Naive thymus-derived CD8-positive, alpha-beta T cell (primary cell): ENCODE results near the gene ALDH1A1. TPM values are rescaled to one million over a fixed set of nuclear protein-coding genes. Genes with fewer than 3 reads are reported as not detected.

Experiments used
- ATAC-seq, 2 donors: fragments of 150-1000 bp; cut with Tn5 transposase in 1 of 2; sonication (Bioruptor Pico), chemical (Tn5 transposase) in 1 of 2; 1 replicate in 1 of 2; 2 replicates in 1 of 2; pipeline ENCODE4 v1.10.0; 2021; ENCODE audit warnings: mild to moderate bottlenecking in 2 of 2, moderate library complexity in 2 of 2
- POLR2A ChIA-PET: fragments of 350-600 bp; sonication (Branson Sonifier 250); formaldehyde crosslinking; loops from one replicate; lab custom pipeline; 2021; ENCODE audit warnings: antibody characterized with exemption; lab: Charles Lee
- DNase-seq, 10 donors: peaks; one replicate each; pipeline versions ENCODE4 v3.0.0 to v3.0.0-alpha.2; 2020 to 2022
- H3K27ac Mint-ChIP-seq, 10 donors: one replicate each; pipeline ENCODE4 v1.8.0; 2020 to 2022; ENCODE audit warnings: mild to moderate bottlenecking in 10 of 10, mixed read lengths in 10 of 10, moderate library complexity in 4 of 10, inconsistent platforms in 1 of 10
- H3K27me3 Mint-ChIP-seq, 5 donors: one replicate each; pipeline ENCODE4 v1.8.0; 2021 to 2022; ENCODE audit warnings: mixed read lengths in 5 of 5
- H3K36me3 Mint-ChIP-seq, 3 donors: one replicate each; pipeline ENCODE4 v1.8.0; 2020 to 2022; ENCODE audit warnings: mixed read lengths in 3 of 3, mild to moderate bottlenecking in 2 of 3, inconsistent platforms in 1 of 3
- H3K4me1 Mint-ChIP-seq, 4 donors: one replicate each; pipeline ENCODE4 v1.8.0; 2021 to 2022; ENCODE audit warnings: mixed read lengths in 4 of 4
- H3K4me3 Mint-ChIP-seq, 10 donors: one replicate each; pipeline ENCODE4 v1.8.0; 2020 to 2022; ENCODE audit warnings: mild to moderate bottlenecking in 10 of 10, mixed read lengths in 10 of 10, moderate library complexity in 6 of 10, inconsistent platforms in 1 of 10
- H3K9me3 Mint-ChIP-seq, 9 donors: one replicate each; pipeline ENCODE4 v1.8.0; 2020 to 2022; ENCODE audit warnings: mixed read lengths in 9 of 9, mild to moderate bottlenecking in 3 of 9, inconsistent platforms in 1 of 9, moderate library complexity in 1 of 9
- polyA plus RNA-seq, 3 donors: library from polyadenylated mRNA; unstranded; fragments of 300-500 nt; fragmentation: Illumina TruSeq; gene quantifications; one replicate each; pipeline ENCODE4 v1.2.3, GENCODE V29; 2021
- total RNA-seq, 8 experiments: library from RNA in 2 of 8; stranded (reverse) in 2 of 8; gene quantifications; one replicate each; pipeline ENCODE4 v1.2.3 and lab custom pipeline; 2021 to 2026

ALDH1A1 gene
- total and polyA plus RNA-seq, 5 experiments from 2014 or later, result 0.11 to 0.30 (median 0.23) TPM; not detected in 2

DNA sequence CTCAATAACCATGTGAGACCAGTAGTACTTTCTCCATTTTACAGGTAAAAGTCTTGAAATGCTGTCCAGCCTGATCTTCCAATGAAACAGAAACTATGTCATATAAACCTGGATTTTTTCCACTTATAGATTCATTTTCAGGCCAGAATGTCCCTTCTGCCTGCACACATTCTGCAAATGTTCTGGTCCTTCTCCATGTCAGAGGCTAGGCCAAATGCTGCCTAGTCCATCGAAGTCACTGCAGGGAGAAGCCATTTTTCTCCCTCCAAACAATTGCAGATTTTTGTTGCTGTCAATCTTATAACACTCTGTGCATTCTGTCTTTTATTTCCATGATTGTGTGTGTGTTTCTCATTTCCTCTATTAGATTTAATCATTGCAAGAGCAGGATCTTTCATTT is 59.4 kb downstream of the ALDH1A1 start:
- POLR2A ChIA-PET, result no interaction called here
- no peak overlapping the region for H3K27ac Mint-ChIP-seq
- ATAC-seq, result no peak
- H3K4me1 Mint-ChIP-seq, result no peaks in the 10 kb centered on the region
- no peaks in the 10 kb centered on the region for H3K9me3 Mint-ChIP-seq
- H3K27me3 Mint-ChIP-seq, result peaks cover 0 to 14% (median 3%) of the 10 kb centered on the region in 5 donors
- no peaks in the 10 kb centered on the region for H3K36me3 Mint-ChIP-seq
- no peak for DNase-seq
- no peak overlapping the region for H3K4me3 Mint-ChIP-seq

DNA sequence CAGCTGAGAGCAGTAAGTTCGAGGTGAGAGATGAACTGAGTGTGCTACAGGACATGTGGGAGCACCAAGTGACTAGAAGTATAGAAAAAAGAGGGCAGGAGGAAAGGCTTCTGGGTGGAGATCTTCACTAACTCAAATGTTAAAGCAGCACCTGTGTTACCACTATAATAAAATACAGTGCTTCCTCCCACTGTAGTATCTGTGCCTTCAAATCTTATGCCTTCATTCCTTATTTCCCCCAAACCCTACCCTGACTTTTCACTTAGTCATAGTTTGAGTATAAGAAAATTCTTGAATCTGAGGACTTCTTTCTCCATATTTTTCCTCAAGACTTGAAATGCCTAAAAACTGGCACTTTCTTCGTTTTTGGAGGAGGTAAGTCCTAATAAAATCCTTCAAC is 61.8 kb downstream of the ALDH1A1 start:
- DNase-seq (no peak), ATAC-seq (no peak)
- peaks cover 0 to 2% (median 0%) of the 10 kb centered on the region in 9 donors for H3K9me3 Mint-ChIP-seq
- H3K27me3 Mint-ChIP-seq, result peaks cover 0 to 14% (median 6%) of the 10 kb centered on the region in 5 donors
- H3K36me3 Mint-ChIP-seq, result no peaks in the 10 kb centered on the region
- H3K4me1 Mint-ChIP-seq, result no peaks in the 10 kb centered on the region
- H3K4me3 Mint-ChIP-seq, result no peak overlapping the region
- POLR2A ChIA-PET, result no interaction called here
- H3K27ac Mint-ChIP-seq, result no peak overlapping the region

DNA sequence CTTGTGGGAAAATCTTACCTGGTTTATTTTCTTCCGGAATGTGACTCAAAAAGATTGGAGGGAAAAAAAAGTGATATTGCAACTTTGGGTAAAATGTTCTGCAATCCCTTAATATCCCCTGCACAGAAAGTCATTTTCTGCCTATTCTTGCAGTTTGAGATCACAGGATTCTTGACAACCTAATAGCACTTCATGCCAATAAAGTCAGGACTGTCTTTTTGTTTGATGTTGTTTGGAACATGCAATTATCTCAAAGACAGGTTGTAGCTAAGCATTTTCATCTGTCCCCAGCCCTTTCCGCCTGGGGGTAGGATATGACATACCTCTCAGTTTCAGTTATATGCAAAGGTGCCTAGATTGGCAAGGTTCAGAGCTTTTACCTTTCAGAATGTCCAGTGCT is 63.9 kb downstream of the ALDH1A1 start:
- POLR2A ChIA-PET, result no interaction called here
- peaks cover 0 to 14% (median 5%) of the 10 kb centered on the region in 5 donors for H3K27me3 Mint-ChIP-seq
- DNase-seq, result no peak
- no peak overlapping the region for H3K4me3 Mint-ChIP-seq
- peaks cover 0 to 2% (median 0%) of the 10 kb centered on the region in 9 donors for H3K9me3 Mint-ChIP-seq
- H3K27ac Mint-ChIP-seq, result no peak overlapping the region
- no peaks in the 10 kb centered on the region for H3K4me1 Mint-ChIP-seq
- H3K36me3 Mint-ChIP-seq, result no peaks in the 10 kb centered on the region
- ATAC-seq, result no peak

DNA sequence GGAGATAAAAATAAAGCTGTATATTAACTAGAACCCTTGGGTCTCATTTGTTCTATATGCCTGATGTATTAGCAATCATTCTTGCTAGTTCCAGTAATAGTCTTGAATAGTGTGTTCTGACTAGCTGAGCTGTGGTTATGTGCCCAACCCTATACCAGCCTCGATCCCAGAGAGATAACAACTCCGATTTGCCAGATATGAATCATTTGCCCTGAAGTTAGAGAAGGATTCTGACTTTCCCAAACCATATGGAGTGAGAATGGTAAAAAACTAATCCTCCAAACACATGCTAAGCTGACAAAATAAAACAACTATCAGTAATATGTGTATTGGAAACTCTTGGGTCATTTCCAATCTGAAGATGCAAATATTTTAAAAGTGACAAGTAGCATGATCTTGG is 64.8 kb downstream of the ALDH1A1 start:
- H3K27ac Mint-ChIP-seq, result no peak overlapping the region
- no peaks in the 10 kb centered on the region for H3K4me1 Mint-ChIP-seq
- peaks cover 0 to 2% (median 0%) of the 10 kb centered on the region in 9 donors for H3K9me3 Mint-ChIP-seq
- POLR2A ChIA-PET, result no interaction called here
- no peak overlapping the region for H3K4me3 Mint-ChIP-seq
- no peaks in the 10 kb centered on the region for H3K36me3 Mint-ChIP-seq
- DNase-seq (no peak), ATAC-seq (no peak)
- peaks cover 0 to 14% (median 5%) of the 10 kb centered on the region in 5 donors for H3K27me3 Mint-ChIP-seq

DNA sequence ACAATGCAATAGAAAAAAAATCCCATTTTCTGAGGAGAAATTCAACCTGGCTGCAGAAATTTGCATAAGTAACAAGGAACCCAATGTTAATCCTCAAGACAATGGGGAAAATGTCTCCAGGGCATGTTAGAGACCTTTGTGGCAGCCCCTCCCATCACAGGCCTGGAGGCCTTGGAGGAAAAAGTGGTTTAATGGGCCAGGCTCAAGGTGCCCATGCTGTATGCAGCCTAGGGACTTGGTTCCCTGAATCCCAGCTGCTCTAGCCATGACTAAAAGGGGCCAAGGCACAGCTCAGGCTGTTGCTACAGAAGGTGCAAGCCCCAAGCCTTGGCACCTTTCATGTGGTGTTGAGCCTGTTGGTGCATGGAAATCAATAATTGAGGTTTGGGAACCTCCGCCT is 66.5 kb downstream of the ALDH1A1 start:
- POLR2A ChIA-PET, result no interaction called here
- DNase-seq, result no peak
- H3K27ac Mint-ChIP-seq, result no peak overlapping the region
- no peaks in the 10 kb centered on the region for H3K4me1 Mint-ChIP-seq
- no peak for ATAC-seq
- H3K4me3 Mint-ChIP-seq, result no peak overlapping the region
- H3K9me3 Mint-ChIP-seq, result peaks cover 0 to 2% (median 0%) of the 10 kb centered on the region in 9 donors
- H3K27me3 Mint-ChIP-seq, result peaks cover 0 to 14% (median 3%) of the 10 kb centered on the region in 5 donors
- H3K36me3 Mint-ChIP-seq, result no peaks in the 10 kb centered on the region

DNA sequence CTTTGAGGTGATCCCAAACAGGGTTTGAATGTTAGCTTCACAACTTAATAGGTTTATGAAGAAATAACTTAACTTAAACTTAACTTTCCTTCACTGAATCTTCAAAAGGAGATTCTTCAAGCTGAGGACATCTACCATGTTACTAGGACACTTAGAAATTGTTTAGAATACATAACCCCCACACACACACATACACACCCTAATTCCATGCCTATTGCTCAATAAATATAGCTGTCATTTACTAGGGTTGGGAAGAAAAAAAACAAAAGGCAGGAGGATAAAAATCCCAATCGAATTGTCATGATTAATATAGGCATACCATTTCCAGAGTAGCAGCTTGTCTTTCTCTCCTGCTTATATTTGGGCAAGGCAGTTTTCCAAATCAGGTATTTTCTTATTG is 68.3 kb downstream of the ALDH1A1 start:
- DNase-seq (no peak), ATAC-seq (no peak)
- H3K9me3 Mint-ChIP-seq, result peaks cover 0 to 2% (median 0%) of the 10 kb centered on the region in 9 donors
- H3K27ac Mint-ChIP-seq, result no peak overlapping the region
- peaks cover 0 to 10% (median 2%) of the 10 kb centered on the region in 5 donors for H3K27me3 Mint-ChIP-seq
- POLR2A ChIA-PET, result no interaction called here
- no peak overlapping the region for H3K4me3 Mint-ChIP-seq
- H3K36me3 Mint-ChIP-seq, result no peaks in the 10 kb centered on the region
- H3K4me1 Mint-ChIP-seq, result no peaks in the 10 kb centered on the region

DNA sequence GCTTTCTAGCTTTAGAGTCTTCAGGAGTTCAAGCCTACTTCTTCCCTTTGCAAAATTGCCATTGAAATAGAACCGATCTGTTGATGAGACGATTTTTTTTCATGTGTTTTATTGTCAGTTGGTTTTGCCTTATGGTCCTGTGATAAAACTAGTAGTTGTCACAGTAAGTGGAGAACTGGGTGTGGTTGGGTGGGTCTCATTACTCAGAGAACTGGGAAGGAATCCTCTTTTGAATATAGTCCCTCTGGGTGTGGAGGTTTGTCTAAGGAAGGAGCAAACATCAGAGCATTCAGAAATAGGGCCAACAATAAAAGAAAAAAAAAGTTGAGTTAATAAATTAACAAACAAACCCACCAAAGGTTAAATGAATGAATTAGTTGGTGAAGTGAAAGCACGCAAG is 69.0 kb downstream of the ALDH1A1 start:
- H3K4me1 Mint-ChIP-seq, result no peaks in the 10 kb centered on the region
- peaks cover 0 to 7% (median under 1%) of the 10 kb centered on the region in 5 donors for H3K27me3 Mint-ChIP-seq
- DNase-seq (no peak), ATAC-seq (no peak)
- no peaks in the 10 kb centered on the region for H3K36me3 Mint-ChIP-seq
- H3K4me3 Mint-ChIP-seq, result no peak overlapping the region
- no peak overlapping the region for H3K27ac Mint-ChIP-seq
- POLR2A ChIA-PET, result no interaction called here
- H3K9me3 Mint-ChIP-seq, result peaks cover 0 to 2% (median 0%) of the 10 kb centered on the region in 9 donors

DNA sequence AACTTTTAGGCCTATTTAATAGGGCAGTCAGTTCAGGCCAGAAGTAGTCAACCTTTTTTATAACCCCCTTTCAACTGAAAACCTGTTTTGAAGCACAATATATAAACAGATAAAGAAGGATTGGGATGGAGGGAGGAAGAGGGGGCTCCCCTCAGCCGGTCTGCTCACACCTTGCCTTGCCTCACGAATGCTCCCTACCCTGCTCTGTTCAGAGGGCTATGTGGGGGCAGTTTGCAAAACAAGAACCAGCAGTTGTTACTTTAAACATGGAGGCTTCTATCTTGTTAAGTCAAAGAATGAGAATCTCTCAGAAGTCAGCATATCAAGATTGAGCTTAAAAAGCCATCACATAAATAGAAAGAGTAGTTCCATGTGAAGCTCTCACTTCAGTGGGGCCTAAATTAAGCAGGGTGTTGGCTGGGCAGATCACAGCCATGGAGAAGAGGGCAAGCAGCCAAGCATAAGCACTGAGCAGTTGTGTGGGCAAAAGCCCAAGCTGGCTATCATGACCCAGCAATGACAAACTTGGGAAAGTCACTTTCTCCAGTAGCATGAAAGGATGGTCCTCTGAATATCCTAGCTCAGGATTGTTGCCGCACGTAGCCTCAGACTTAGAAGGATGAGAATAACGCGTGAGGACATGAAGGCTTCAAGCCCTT is 70.6 kb downstream of the ALDH1A1 start:
- ATAC-seq, result no peak
- Mint-ChIP-seq H3K27ac (no peak overlapping the region), H3K36me3 (no peaks in the 10 kb centered on the region), H3K27me3 (peaks cover 0 to 6% (median 1%) of the 10 kb centered on the region in 5 donors), H3K4me1 (no peaks in the 10 kb centered on the region), H3K9me3 (peaks cover 0 to 9% (median 0%) of the 10 kb centered on the region in 9 donors), H3K4me3 (no peak overlapping the region)
- DNase-seq, result no peak
- POLR2A ChIA-PET, result no interaction called here

DNA sequence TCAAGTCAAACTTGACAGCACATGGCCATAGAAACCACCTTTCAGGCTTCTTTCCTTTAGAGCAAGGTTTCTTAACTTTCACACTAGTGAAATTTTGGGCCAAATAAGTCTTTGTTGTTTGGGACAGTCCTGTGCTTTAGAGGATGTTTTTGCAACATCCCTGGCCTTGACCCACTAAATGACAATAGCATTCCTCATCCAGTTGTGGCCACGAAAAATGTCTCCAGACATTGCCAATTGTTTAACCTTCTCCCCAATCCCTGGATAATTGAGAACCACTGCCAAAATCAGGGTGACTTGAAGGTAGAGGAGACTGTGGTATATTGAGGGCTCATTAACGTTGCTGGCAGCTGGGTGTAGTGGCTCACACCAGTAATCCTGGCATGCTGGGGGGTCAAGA is 72.0 kb downstream of the ALDH1A1 start:
- POLR2A ChIA-PET, result no interaction called here
- peaks cover 0 to 3% (median 0%) of the 10 kb centered on the region in 5 donors for H3K27me3 Mint-ChIP-seq
- no peak overlapping the region for H3K27ac Mint-ChIP-seq
- H3K4me3 Mint-ChIP-seq, result no peak overlapping the region
- no peaks in the 10 kb centered on the region for H3K4me1 Mint-ChIP-seq
- DNase-seq (no peak), ATAC-seq (no peak)
- H3K36me3 Mint-ChIP-seq, result no peaks in the 10 kb centered on the region
- peaks cover 0 to 9% (median 0%) of the 10 kb centered on the region in 9 donors for H3K9me3 Mint-ChIP-seq

DNA sequence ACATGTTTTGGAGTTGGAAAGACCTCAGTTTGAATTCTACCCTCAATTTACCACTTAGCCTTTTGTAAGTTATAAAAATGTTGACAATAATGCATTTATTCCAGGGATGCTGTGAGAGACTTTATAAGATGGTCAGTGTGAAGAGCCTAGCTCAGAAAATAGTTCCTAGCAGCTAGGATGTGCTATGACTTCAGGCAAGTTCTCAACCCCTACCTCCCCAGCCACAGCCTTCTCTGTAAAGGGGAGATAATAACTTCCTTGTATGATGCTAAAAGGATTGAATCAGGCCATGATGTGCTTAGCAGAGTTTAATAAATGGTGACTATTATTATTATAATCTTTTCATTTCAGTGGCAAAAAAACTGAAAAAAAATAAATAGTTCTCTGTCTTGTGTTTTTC is 77.6 kb downstream of the ALDH1A1 start:
- no peak for DNase-seq
- Mint-ChIP-seq H3K27me3 (peaks cover 3 to 17% (median 6%) of the 10 kb centered on the region in 5 donors), H3K9me3 (peaks cover 0 to 9% (median 0%) of the 10 kb centered on the region in 9 donors), H3K27ac (no peak overlapping the region), H3K4me1 (no peaks in the 10 kb centered on the region), H3K4me3 (no peak overlapping the region), H3K36me3 (no peaks in the 10 kb centered on the region)
- POLR2A ChIA-PET, result no interaction called here
- ATAC-seq, result no peak

DNA sequence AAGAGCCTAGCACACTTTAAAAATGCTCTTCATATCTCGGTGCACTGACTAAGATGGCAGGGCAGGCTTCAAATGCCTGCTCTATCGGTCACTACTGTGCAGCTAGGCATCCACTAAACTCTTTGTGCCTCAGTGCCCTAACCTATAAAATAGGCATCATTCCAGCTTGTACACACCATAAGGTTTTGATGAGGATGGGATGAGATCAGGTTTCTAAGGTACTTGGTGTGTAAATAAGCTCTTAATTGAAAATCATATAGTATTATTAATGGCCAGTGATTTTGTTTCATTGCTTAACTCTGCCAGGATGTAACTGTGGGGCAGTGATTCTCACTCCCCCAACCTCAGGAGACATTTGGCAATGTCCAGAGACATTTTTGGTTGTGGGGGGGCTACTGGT is 78.5 kb downstream of the ALDH1A1 start:
- peaks cover 0 to 9% (median 0%) of the 10 kb centered on the region in 9 donors for H3K9me3 Mint-ChIP-seq

DNA sequence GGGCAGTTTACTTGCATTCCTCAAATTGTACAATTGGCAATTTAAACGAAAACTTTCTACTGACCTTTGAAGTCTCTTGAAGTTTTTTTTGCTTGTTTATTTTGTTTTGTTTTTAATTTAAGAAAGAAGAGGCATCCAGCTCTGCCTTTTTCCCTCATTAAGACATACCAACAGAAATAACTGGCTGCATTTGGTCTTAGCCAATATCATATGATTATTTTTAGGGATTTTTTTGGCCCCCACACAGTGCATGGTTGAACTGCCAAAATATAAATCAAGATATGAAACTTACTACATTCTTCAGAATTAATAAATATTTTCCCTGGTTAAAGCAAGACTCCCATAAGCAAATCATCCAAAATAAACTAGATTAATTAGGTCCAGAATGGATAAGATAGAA is 79.4 kb downstream of the ALDH1A1 start:
- H3K36me3 Mint-ChIP-seq, result no peaks in the 10 kb centered on the region
- DNase-seq (no peak), ATAC-seq (no peak)
- POLR2A ChIA-PET, result no interaction called here
- H3K9me3 Mint-ChIP-seq, result peaks cover 0 to 5% (median 0%) of the 10 kb centered on the region in 9 donors
- H3K4me3 Mint-ChIP-seq, result no peak overlapping the region
- no peaks in the 10 kb centered on the region for H3K4me1 Mint-ChIP-seq
- H3K27ac Mint-ChIP-seq, result no peak overlapping the region
- peaks cover 3 to 27% (median 9%) of the 10 kb centered on the region in 5 donors for H3K27me3 Mint-ChIP-seq

More for the DNA sequence above, 78.5 kb downstream of the ALDH1A1 start:
- Mint-ChIP-seq H3K27me3 (peaks cover 3 to 23% (median 8%) of the 10 kb centered on the region in 5 donors), H3K36me3 (no peaks in the 10 kb centered on the region), H3K4me1 (no peaks in the 10 kb centered on the region), H3K4me3 (no peak overlapping the region), H3K27ac (no peak overlapping the region)
- DNase-seq, result no peak
- POLR2A ChIA-PET, result no interaction called here
- ATAC-seq, result no peak

DNA sequence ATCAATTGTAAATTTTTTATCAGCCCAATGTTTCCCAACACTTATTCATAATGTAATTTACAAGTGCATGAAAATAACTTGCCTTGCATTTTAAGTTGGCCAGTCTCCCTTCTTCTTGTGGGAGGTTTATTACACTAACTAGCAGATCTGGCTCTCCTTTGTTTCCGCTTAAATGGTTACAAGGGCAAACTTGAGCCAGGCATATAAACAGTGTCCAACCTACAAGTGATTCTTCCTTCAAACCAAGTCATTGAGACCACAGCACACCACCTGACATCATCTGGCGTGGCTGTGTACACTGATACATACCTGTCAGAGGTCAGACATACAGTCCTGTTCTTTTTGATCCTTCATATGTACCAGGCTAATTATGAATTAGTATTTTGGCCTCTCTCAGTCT is 80.1 kb downstream of the ALDH1A1 start:
- H3K4me1 Mint-ChIP-seq, result no peaks in the 10 kb centered on the region
- POLR2A ChIA-PET, result no interaction called here
- DNase-seq (no peak), ATAC-seq (no peak)
- peaks cover 2 to 27% (median 10%) of the 10 kb centered on the region in 5 donors for H3K27me3 Mint-ChIP-seq
- H3K4me3 Mint-ChIP-seq, result no peak overlapping the region
- peaks cover 0 to 5% (median 0%) of the 10 kb centered on the region in 3 donors for H3K36me3 Mint-ChIP-seq
- H3K27ac Mint-ChIP-seq, result no peak overlapping the region
- peaks cover 0 to 4% (median 0%) of the 10 kb centered on the region in 9 donors for H3K9me3 Mint-ChIP-seq

DNA sequence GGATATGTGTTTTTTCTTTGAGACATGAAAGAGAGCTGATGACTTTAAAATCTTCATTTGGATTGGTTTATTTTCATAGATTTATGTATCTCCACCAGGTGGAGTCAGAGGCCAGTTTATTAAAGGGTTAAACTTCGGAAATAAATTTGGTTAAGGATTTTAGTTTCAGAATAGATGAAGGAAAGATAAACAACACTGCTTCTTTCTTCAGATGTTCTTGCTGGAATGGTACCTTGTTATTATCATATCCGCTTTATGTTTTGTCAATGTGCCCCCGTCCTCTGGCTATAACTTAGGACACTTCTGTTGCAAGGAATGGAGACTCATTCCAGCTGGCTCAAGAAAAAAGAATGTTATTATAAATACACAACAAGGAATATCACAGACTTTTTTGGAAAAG is 81.2 kb downstream of the ALDH1A1 start:
- H3K9me3 Mint-ChIP-seq, result peaks cover 0 to 13% (median 0%) of the 10 kb centered on the region in 9 donors
- H3K4me3 Mint-ChIP-seq, result no peak overlapping the region
- no peak for DNase-seq
- ATAC-seq, result no peak
- peaks cover 3 to 27% (median 13%) of the 10 kb centered on the region in 5 donors for H3K27me3 Mint-ChIP-seq
- POLR2A ChIA-PET, result no interaction called here
- H3K36me3 Mint-ChIP-seq, result peaks cover 0 to 5% (median 0%) of the 10 kb centered on the region in 3 donors
- no peak overlapping the region for H3K27ac Mint-ChIP-seq
- H3K4me1 Mint-ChIP-seq, result no peaks in the 10 kb centered on the region
